CD4-positive, alpha-beta T cell treated with Interleukin-1 beta for 1 hour (primary cell): ENCODE measurements around the gene CRYBG2.

Source experiments
- DNase-seq, 2 donors: peaks; one replicate each; pipeline ENCODE4 v3.0.0-alpha.2; 2020 to 2022

Gene CRYBG2

GRCh38 chr1:26368006-26368405 lies 14.1 kb upstream of the CRYBG2 start:
- DNase-seq = no peak

DNA sequence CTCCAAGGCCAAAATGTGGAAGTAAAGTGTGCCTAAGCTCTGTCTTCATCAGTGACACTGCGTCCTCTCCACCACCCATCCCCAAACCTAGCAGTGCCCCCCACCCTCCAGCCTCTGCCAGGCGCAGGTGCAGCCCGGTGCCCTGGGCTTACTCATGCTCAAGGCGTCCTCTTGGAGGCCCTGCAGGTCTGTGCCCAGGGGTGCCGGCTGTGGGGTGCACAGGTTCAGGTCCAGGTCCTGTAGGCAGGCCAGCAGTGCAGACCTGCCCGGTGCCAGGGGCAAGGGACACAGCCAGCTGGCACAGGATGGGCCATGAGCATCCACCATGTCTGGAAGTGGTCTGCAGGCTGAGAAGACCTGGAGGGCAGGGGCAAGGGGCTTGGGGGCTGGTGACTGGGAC lies 13.5 kb upstream of the CRYBG2 start:
- DNase-seq = no peak

GRCh38 chr1:26364956-26365355 lies 11.0 kb upstream of the CRYBG2 start:
- no peak for DNase-seq

GRCh38 chr1:26363549-26364448 lies 9.9 kb upstream of the CRYBG2 start:
- peak; percentile 82 to 86 for DNase-seq

- no peak for DNase-seq
Measured at GRCh38 chr1:26362331-26362730, 8.4 kb upstream of the CRYBG2 start.

GRCh38 chr1:26361605-26362122 lies 7.7 kb upstream of the CRYBG2 start:
- DNase-seq = no peak

GRCh38 chr1:26360807-26361604 lies 7.1 kb upstream of the CRYBG2 start:
- no peak for DNase-seq

DNA sequence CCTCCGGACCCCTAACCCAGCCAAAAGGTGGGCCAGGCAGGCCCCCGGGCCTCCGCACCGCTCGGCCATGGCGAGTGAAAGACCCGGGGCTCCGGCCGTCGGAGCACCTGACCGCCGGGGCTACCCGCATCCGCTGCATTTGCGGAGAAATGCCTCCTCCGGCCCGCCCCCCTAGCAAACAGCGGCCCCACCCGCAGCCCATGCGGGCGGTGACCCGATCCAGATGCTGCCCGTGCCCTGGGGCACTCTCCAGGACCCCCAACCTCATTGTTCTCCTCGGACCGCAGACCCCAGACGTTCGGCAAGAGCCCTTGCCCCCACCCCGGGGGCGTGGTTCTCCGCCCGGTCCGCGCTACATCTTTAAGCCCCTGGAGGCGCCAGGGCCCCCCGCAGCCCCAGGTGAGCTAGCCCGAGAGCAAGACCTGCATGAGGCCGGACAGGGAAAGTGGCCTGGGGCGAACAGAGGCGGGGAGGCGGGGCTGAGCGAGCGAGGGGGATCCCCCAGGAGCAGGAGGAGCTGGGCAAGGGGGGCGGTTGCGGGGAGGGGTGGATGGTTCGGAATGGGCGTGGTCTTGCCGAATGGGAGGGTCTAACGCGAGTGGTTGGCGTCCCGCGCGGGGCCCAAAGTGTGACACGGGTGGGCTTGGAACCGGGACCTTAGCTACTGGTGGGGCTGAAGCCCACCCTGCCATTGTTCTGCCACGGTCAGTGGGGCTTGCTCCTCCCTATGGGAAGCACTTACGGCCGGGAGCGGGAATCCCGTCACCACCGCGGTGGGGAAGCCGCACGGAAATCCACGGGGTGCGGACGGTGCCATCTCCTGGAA lies 6.3 kb upstream of the CRYBG2 start:
- peak; percentile 56 to 64 for DNase-seq

GRCh38 chr1:26358411-26359384 lies 4.8 kb upstream of the CRYBG2 start:
- DNase-seq = peak; percentile 65 to 78

DNA sequence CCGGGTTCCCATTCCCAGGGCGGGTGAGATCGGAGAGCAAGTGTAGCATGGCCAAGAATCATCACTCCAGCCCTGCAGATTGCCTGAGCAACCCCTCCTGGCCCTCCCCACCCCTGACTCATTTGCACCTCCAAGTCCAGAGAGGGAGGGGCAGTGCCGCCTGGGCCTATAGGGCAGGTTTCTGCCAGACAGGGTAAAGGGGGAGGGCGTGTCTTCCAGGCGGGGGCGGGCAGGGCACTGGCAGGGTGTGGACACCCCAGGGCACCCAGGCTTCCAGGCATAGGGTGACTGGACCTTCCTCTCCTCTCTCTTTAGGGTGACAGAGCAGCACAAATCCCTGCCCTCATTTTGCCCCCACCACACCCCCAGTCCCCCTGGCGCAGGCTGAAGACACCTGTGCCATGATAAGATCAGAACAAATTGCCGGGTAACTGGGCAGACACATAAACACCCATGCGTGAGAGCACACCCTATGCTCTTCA lies 3.2 kb upstream of the CRYBG2 start:
- no peak for DNase-seq

DNA sequence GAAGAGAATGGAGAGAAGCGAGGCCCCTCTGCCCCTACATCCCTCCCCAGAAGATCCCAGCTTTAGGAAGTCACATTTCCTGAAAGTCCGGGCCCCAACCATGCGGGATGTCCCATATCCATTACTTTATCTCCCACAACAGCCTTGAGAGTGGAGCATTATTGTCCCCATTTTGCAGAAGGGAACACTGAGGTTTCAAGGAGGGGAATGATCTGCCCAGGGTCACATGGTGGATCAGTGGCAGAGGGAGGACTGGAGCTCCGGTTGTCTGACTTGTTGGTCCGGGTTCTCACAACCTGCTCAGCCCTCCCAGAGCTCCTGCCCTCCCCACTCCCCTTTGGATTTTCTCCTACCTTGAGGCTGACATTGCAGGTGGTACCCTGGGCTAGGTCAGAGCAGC lies 2.2 kb upstream of the CRYBG2 start:
- DNase-seq = no peak

- DNase-seq = no peak
Measured at GRCh38 chr1:26354972-26355371, 1.0 kb upstream of the CRYBG2 start.

DNA sequence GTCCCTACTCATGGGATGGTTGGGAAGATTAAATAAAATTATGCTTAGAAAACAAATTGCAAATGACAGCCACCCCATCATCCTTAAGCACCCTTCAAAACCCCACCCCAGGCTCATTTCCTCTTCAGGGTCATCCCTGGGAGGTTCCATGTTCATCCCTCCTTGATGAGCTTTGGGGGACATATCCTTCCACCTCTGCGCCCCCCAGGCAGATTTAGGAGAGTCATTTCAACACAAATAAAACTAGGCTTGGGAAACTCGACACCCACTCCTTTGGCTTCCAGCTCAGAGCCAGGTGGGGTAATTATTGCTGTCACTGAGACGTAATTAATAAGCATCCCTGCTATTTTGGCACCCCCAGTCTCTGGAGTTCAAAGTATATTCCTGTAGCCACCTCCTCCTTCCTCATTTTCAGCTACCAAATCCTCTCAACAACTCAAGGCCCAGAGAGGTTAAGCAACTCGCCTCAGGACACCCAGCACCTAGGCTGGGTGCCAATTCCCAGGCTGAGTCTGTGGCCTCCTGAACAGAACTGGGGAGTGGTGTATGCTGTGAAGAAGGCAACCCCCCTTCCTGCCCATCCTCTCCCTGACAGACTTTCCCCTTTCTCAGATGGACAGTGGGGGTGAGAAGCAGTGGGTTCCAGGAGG lies 595 bp downstream of the CRYBG2 start:
- DNase-seq = no peak

- no peak for DNase-seq
Measured at GRCh38 chr1:26352338-26352679, 1.6 kb downstream of the CRYBG2 start.

DNA sequence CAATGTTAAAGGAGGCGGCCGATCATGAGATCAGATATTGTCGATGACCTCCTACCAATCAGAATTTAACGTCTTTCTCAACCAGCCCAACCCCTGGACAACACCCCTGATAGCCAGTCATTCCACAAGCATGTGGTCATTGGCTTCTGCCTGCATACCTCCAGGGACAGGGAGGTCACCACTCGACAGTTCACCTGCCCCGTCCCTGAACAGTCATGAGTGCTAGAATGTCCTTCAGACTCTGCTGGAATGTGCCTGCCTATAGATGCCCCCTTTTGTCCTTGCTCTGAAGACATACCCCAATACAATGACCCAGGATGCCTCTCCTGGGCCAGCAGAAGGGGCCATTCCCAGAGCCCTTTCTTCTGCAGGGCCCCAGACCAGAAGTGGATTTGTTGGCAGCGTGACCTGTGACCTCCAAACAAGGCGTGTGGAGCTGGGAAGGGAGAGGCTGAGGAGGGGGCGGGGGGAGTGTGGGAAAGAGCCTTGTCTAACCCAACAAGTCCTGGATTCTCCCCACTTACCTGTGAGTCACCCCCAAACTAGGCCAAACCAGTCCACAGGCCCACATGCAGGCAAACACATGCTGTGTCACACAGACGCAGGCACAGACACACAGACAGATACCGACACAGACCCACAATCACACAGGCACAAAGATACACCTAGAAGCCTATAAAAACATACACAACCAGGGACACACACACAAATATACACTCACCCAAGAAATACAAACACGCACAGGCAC lies 2.2 kb downstream of the CRYBG2 start:
- no peak for DNase-seq

GRCh38 chr1:26350701-26351589 lies 3.0 kb downstream of the CRYBG2 start:
- DNase-seq = no peak

- no peak for DNase-seq
Measured at GRCh38 chr1:26350343-26350700, 3.6 kb downstream of the CRYBG2 start.

DNA sequence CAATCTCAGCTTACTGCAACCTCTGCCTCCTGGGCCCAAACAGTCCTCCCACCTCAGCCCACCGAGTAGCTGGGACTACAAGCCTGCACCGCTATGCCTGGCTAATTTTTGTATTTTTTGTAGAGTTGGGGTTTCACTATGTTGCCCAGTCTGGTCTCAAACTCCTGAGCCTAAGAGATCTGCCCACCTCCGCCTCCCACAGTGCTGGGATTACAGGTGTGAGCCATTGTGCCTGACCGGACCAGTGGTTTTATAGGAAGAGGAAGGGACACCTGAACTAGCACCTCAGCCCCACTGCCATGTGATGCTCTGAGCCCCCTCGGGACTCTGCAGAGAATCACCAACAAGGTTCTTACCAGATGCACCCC lies 4.1 kb downstream of the CRYBG2 start:
- DNase-seq = no peak

DNA sequence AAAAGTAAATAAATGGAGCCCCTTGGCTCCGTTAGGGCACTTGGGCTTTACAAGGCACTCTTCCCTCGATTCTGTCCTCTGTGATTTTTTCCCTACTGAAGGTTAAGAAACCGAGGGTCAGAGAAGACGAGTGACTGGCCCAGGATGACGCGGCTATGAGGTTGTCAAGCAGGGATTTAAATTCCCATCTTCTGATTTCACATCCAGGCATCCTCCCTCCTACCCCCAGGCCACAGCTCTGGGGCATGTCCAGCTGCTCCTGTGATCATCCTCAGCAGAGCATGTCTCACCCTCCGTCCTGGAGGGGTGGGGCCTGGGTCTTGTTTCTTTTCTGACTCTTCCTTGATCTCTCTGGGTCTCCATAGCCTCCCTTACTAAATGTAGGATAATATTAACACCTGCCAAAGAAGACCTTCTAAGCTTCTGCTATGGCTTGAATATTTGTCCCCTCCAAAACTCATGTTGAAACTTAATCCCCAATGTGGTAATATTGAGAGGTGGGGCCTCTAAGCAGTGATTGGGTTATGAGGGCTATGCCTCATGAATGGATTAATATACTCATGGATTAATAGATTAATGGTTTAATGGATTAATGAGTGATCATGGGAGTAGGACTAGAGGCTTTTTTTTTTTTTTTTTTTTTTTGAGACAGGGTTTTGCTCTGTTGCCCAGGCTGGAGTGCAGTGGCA lies 4.6 kb downstream of the CRYBG2 start:
- DNase-seq = no peak
